GM12878 (cell line): ENCODE data around the gene METTL9.

Source experiments
- CREB1 ChIP-seq: IDR thresholded peaks from 2 replicates; pipeline ENCODE4 v1.6.1; 2012; ENCODE audit warnings: low read depth, mild to moderate bottlenecking, inconsistent platforms
- POLR2A ChIP-seq: IDR thresholded peaks from 2 replicates; pipeline ENCODE4 v1.6.1; 2011; ENCODE audit warnings: low read depth, mild to moderate bottlenecking, low read length
- SUZ12 ChIP-seq: fragments of 200-600 bp; sonication (generic); IDR thresholded peaks from one replicate; pipeline ENCODE4 v1.6.1; 2018; ENCODE audit warnings: antibody characterized with exemption, mild to moderate bottlenecking; ENCODE audit not compliant: unreplicated experiment

DNA sequence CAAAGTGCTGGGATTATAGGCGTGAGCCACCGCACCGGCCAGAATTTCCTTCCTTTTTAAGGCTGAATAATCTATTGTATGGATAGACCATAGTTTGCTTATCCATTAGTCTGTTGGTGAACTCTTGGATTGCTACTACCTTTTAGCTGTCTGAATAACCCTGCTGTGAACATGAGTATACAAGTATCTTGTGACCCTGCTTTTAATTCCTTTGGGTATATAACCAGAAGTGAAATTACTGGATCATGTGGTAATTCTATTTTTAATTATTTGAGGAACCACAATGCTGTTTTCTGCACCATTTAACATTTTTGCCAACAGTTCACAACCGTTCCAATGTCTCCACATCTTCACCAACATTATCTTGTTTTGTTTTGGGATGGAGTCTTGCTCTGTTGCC lies 59.7 kb downstream of the METTL9 start:
- no peak for TF ChIP-seq CREB1
- no peak for TF ChIP-seq POLR2A
- TF ChIP-seq SUZ12: no peak
